ENCODE results near the gene IFI27. TPM values are rescaled to one million over a fixed set of nuclear protein-coding genes. Genes with fewer than 3 reads are reported as not detected.

IFI27 gene
- total and polyA plus RNA-seq, 10 of the 15 experiments (the other 5 are each of a cell fraction or from before 2014, with no cell fraction given): 1.1 to 45.5 (median 3.3) TPM

- POLR2A ChIA-PET: no interaction called here
These were observed 4.1 kb downstream of the IFI27 start for GRCh38 chr14:94114589-94115057.

More at GRCh38 chr14:94114589-94115057, 4.1 kb downstream of the IFI27 start:
- no peak overlapping the region for H3K4me2 ChIP-seq (ENCODE audit: control insufficient read depth, insufficient read depth)
- 42% methylated on average over 5 of the region's 5 CpGs for WGBS (ENCODE audit: insufficient coverage, insufficient replicate concordance, low lambda C conversion rate, missing lambda C conversion rate)
- intact Hi-C loops (cut with micrococcal nuclease; ENCODE audit: unreplicated experiment): no loop called here
- TF ChIP-seq CTCF (IDR thresholded peaks at IDR 0.05 in 2 of 3, conservative IDR thresholded peaks at IDR 0.05 in 1 of 3; ENCODE audit: control insufficient read depth in 2 of 3, extremely low read depth in 1 of 3, insufficient read depth in 1 of 3, low read depth in 3 of 3, low read length in 3 of 3): no peak
- TF ChIP-seq MYC (IDR thresholded peaks at IDR 0.05; ENCODE audit: insufficient read depth, insufficient read length, insufficient replicate concordance, low read length, severe bottlenecking): no peak
- TF ChIP-seq ZNF592 (IDR thresholded peaks at IDR 0.05): no peak
- no peak for TF ChIP-seq ZNF217 (IDR thresholded peaks at IDR 0.05)
- no peak for TF ChIP-seq SUPT20H (IDR thresholded peaks at IDR 0.05; ENCODE audit: borderline replicate concordance, control insufficient read depth, low read depth, low read length)
- TF ChIP-seq ZBTB33 (IDR thresholded peaks at IDR 0.05): no peak
- TF ChIP-seq RELA (IDR thresholded peaks at IDR 0.05; ENCODE audit: borderline replicate concordance, partially characterized antibody): no peak
- TF ChIP-seq RAD51 (IDR thresholded peaks at IDR 0.05): no peak
- TF ChIP-seq SREBF1 (IDR thresholded peaks at IDR 0.05; ENCODE audit: low read length): no peak
- no peak for TF ChIP-seq HDGF (IDR thresholded peaks at IDR 0.05)
- no peaks in the 10 kb centered on the region for H3K4me1 ChIP-seq (ENCODE audit: control insufficient read depth, insufficient read depth, low read length)
- no peaks in the 10 kb centered on the region for H3K36me3 ChIP-seq (ENCODE audit: control insufficient read depth in 2 of 2, insufficient read depth in 2 of 2, low read length in 1 of 2)
- H3K79me2 ChIP-seq (ENCODE audit: control insufficient read depth, insufficient read depth, low read length): no peaks in the 10 kb centered on the region
- no peak for DNase-seq (ENCODE audit: low read depth, low spot score)
- ChIA-PET SMC1A (ENCODE audit: uncharacterized antibody, unreplicated experiment) (interaction anchor here (0.8 kb wide), 1 partner anchor 58 kb away, joined by 3 read pairs; no protein-coding TSS in a partner anchor), RAD21 (ENCODE audit: unreplicated experiment) (no interaction called here), CTCF (interaction anchor here (0.8 to 2.7 kb wide), 5 partner anchors 17 to 87 kb away, joined by 3 to 7 read pairs (median 4); no protein-coding TSS in a partner anchor)
- H3K9me3 ChIP-seq (replicated peaks; ENCODE audit: control insufficient read depth, insufficient read depth, low read length): no peaks in the 10 kb centered on the region; the same call in 2 of the 3 replicates
- FAIRE-seq: no peak
- in situ Hi-C loops (cut with MboI): no loop called here
- BruUV-seq (replicated peaks): no TSS peak
- no peak for ATAC-seq
- H3K9ac ChIP-seq (ENCODE audit: control insufficient read depth, insufficient read depth, low read length): no peak overlapping the region
- H3K4me3 ChIP-seq: no peak overlapping the region
- H2AFZ ChIP-seq (ENCODE audit: control insufficient read depth, low read depth, low read length): no peak overlapping the region
- H4K20me1 ChIP-seq (ENCODE audit: control insufficient read depth, insufficient read depth): no peaks in the 10 kb centered on the region
- peaks cover 2 to 5% of the 10 kb centered on the region in 2 experiments; a peak in 3 of 4 replicates for H3K27me3 ChIP-seq (replicated peaks in 1 of 2; ENCODE audit: control insufficient read depth in 2 of 2, insufficient read depth in 2 of 2, low read length in 1 of 2)
- no peak overlapping the region for H3K27ac ChIP-seq (ENCODE audit: control insufficient read depth, insufficient read depth)
